Ramos (cell line): ENCODE results near the gene PIGU.

Experiments used
- in situ Hi-C: fragments of 300-500 bp; cut with MboI; formaldehyde crosslinking; loops from one replicate; pipeline ENCODE4 v1.14.3; 2022; ENCODE audit warnings: low sequenced_read_pairs; ENCODE audit not compliant: unreplicated experiment

Gene PIGU

DNA sequence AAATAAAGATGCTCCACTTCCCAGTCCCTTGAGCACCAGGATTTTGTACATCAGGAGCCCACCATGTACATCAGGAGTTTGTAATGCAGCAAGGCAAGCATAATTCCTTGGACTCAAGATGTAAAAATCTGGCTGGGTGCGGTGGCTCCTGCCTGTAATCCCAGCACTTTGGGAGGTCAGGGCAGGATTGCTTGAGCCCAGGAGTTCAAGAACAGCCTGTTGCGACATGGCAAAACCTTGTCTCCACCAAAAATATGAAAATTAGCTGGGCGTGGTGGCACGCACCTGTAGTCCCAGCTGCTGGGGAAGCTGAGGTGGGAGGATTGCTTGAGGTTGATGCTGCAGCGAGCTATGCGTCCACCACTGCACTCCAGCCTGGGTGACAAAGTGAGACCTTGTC is 134.5 kb downstream of the PIGU start:
- in situ Hi-C loops = loop anchor here (25.0 kb wide), 1 partner anchor 170 kb away; the partner anchor contains the start of gene TP53INP2

- in situ Hi-C loops = loop anchor here (25.0 kb wide), 1 partner anchor 170 kb away; the partner anchor contains the start of gene TP53INP2
Observed at GRCh38 chr20:34541917-34542316, 135.0 kb downstream of the PIGU start.

GRCh38 chr20:34541264-34541901 is 135.5 kb downstream of the PIGU start:
- in situ Hi-C loops = loop anchor here (25.0 kb wide), 1 partner anchor 171 kb away; the partner anchor contains the start of gene TP53INP2

- in situ Hi-C loops = loop anchor here (25.0 kb wide), 1 partner anchor 172 kb away; the partner anchor contains the start of gene TP53INP2
Observed at GRCh38 chr20:34540596-34541263, 136.2 kb downstream of the PIGU start.

DNA sequence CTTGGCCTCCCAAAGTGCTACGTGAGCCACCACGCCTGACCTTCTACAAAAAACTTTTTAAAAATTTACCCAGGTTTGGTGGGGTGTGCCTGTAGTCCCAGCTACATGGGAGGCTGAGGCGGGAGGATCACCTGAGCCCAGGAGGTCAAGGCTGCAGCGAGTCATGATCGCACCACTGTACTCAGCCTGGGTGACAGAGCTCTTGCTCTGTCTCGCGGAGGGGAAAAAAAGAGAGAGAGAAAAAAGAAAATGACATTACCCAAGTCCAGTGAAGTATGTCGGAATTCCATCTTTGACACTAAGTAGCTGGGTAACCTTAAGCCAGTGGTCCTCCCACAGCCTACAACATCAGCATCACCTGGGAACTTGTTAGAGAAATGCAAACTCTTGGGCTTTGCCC is 137.1 kb downstream of the PIGU start:
- in situ Hi-C loops = loop anchor here (5.0 to 25.0 kb wide), 2 partner anchors 173 to 228 kb away; partner anchors contain the start of gene TP53INP2

GRCh38 chr20:34538671-34539123 is 138.2 kb downstream of the PIGU start:
- in situ Hi-C loops = loop anchor here (5.0 to 25.0 kb wide), 2 partner anchors 174 to 229 kb away; partner anchors contain the start of gene TP53INP2

GRCh38 chr20:34537651-34538050 is 139.2 kb downstream of the PIGU start:
- in situ Hi-C loops = loop anchor here (5.0 to 25.0 kb wide), 2 partner anchors 175 to 230 kb away; partner anchors contain the start of gene TP53INP2

GRCh38 chr20:34536798-34537394 is 140.0 kb downstream of the PIGU start:
- in situ Hi-C loops = loop anchor here (5.0 to 25.0 kb wide), 2 partner anchors 175 to 230 kb away; partner anchors contain the start of gene TP53INP2

DNA sequence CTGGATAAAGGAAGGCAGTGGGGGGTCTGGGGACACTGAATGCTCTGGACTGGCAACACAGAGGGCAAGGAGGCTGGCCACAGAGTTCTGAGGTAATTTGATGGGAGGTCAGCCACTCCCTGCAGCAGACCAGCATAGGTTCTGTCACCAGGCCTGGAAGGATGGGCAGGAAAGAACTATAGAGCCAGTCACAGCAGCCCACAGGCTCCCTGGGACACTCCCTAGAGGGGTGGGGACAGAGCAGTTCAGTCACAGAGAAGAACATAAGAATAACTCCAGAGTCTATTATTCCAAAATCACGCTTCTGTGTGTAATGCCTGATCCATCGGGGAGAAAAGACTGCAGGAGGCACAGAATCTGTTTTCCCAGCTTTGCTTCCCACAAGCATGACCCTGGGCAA is 141.0 kb downstream of the PIGU start:
- in situ Hi-C loops = loop anchor here (5.0 to 25.0 kb wide), 2 partner anchors 176 to 231 kb away; partner anchors contain the start of gene TP53INP2

- in situ Hi-C loops = loop anchor here (5.0 to 25.0 kb wide), 2 partner anchors 177 to 232 kb away; partner anchors contain the start of gene TP53INP2
Observed at GRCh38 chr20:34535301-34535840, 141.5 kb downstream of the PIGU start.

DNA sequence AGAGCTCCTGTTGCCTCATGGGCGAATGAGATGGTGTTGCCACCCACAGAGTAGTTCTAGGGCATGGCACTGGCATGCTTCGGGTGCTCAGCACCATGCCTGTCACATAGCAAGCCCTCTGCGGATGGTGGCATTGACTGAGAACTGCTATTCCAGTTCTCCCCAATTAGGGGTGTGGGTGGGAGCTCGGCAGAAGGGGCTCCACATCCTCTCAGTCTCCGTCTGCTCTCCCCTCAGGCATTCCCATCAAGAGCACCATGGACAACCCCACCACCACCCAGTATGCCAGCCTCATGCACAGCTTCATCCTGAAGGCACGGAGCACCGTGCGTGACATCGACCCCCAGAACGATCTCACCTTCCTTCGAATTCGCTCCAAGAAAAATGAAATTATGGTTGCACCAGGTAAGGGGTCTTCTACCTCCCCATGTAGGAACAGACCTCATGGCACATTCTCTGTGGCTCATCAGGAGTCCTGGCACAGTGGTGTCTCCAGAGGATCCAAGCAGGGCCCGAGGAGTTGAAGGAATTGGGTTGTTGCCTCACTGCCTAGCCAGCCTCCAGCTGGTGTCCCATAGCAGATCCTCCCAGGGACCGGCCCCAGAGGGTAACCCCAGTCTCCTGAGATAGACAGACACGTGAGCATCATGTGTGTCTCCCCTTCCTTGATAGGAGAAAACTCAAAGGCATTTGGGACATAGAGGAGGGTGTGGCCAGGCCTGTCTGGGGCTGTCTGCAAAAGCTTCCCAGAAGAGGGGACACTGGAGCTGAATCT is 142.3 kb downstream of the PIGU start:
- in situ Hi-C loops = loop anchor here (5.0 to 25.0 kb wide), 2 partner anchors 178 to 233 kb away; partner anchors contain the start of gene TP53INP2

- in situ Hi-C loops = loop anchor here (25.0 kb wide), 1 partner anchor 180 kb away; the partner anchor contains the start of gene TP53INP2
Observed at GRCh38 chr20:34532756-34533155, 144.1 kb downstream of the PIGU start.

GRCh38 chr20:34532320-34532719 is 144.6 kb downstream of the PIGU start:
- in situ Hi-C loops = loop anchor here (25.0 kb wide), 1 partner anchor 180 kb away; the partner anchor contains the start of gene TP53INP2

GRCh38 chr20:34531608-34532265 is 145.2 kb downstream of the PIGU start:
- in situ Hi-C loops = loop anchor here (25.0 kb wide), 1 partner anchor 181 kb away; the partner anchor contains the start of gene TP53INP2

DNA sequence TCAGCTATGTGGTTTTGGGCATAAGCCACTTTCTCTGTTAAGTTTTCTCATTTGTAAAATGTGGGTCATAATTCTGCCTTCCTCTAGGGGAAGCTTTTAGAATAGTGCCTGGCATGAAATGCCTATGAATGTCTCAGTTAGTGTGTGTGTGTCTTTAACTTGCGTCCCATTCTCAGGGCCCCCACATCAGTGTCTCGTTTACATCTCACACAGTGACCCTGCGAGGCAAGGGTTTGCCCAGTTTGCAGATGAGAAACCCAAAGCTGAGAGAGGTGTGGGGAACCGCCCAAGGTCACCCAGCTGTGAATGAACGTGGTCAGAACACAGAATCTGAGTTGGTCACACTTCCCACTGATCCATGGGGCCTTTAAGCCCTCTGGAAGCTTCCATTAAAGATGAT is 146.6 kb downstream of the PIGU start:
- in situ Hi-C loops = loop anchor here (25.0 kb wide), 1 partner anchor 182 kb away; the partner anchor contains the start of gene TP53INP2

GRCh38 chr20:34529742-34530141 is 147.2 kb downstream of the PIGU start:
- in situ Hi-C loops = loop anchor here (25.0 kb wide), 1 partner anchor 183 kb away; the partner anchor contains the start of gene TP53INP2

DNA sequence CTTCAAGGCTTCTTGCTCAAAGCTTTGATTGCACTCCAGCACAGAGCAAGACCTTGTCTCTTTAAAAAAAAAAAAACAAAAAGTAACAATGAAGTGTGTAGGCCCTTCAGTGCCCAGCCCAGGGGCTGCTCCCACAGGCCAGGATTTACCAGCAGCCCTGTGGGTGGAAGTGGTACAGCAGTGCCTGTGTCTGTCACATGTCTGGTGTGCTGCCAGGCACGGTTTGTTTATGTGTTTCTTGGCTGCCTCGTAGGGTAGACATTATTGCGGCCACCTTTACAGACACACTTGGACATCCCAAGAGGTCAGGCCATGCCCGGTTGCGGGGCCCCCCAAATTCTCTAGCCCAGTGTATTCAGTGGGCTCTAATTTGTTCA is 148.0 kb downstream of the PIGU start:
- in situ Hi-C loops = loop anchor here (25.0 kb wide), 1 partner anchor 183 kb away; the partner anchor contains the start of gene TP53INP2

DNA sequence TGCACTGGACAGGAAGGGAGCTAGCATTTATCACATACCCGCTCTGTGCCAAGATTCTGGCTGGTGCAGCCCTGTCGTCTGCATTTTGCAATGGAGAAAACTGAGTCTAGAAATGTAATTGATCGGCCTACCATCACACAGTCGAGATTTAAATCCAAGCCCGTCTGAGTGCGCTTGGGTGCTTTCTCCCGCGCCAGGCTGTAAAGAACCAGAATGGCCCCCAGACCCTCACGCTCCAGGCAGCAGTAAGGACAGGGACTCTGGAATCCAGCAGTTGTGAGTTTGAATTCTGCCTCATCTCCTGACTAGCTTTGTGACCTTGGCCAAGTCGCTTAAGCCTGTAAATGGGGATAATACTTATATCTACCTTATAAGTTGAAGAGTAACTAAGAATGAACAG is 149.9 kb downstream of the PIGU start:
- in situ Hi-C loops = loop anchor here (25.0 kb wide), 1 partner anchor 185 kb away; the partner anchor contains the start of gene TP53INP2
